Measurements from ENCODE around the gene MARK3. TPM values are rescaled to one million over a fixed set of nuclear protein-coding genes. Genes with fewer than 3 reads are reported as not detected.

The MARK3 gene
- 105 TPM for total RNA-seq
- long read RNA-seq, transcript MARK3-202 (16 exons, 3,283 nt): major isoform, 46 of 229 reads
- long read RNA-seq, transcript MARK3-201 (16 exons, 2,911 nt): minor isoform, 14 of 229 reads
- long read RNA-seq, transcript MARK3-205 (18 exons, 3,371 nt): minor isoform, 33 of 229 reads
- long read RNA-seq, transcript MARK3-207 (17 exons, 2,298 nt): minor isoform, 5 of 229 reads
- long read RNA-seq, partial matches to known transcripts: 31 of 229 reads
- long read RNA-seq, other reads (novel, unspliced or antisense): 96 of 229 reads

- Histone ChIP-seq H3K27ac (peak within 1 kb of the TSS; percentile 98), H3K9me3 (no peaks in the 10 kb centered on the region), H3K36me3 (no peaks in the 10 kb centered on the region), H3K27me3 (no peaks in the 10 kb centered on the region), H3K4me1 (peaks cover 30% of the 10 kb centered on the region), H3K4me3 (peak within 1 kb of the TSS; percentile 91)
- ATAC-seq: peak; percentile 96
- peak; percentile 99 for DNase-seq
- no peak for TF ChIP-seq CTCF (IDR thresholded peaks at IDR 0.05)
- intact Hi-C loops (cut with DNase I): no loop called here
Observed at GRCh38 chr14:103385152-103385928, at the start of gene MARK3. MARK3 (plus strand) TSS chr14:103385415; CDS start chr14:103386030, 615 bp downstream.

- no peak for TF ChIP-seq CTCF (IDR thresholded peaks at IDR 0.05)
- Histone ChIP-seq H3K36me3 (peaks cover 61% of the 10 kb centered on the region), H3K9me3 (no peaks in the 10 kb centered on the region), H3K27ac (no peak overlapping the region), H3K4me1 (peaks cover 27% of the 10 kb centered on the region), H3K27me3 (no peaks in the 10 kb centered on the region), H3K4me3 (peak overlapping the region; percentile 96)
- DNase-seq: no peak
- intact Hi-C loops (cut with DNase I): no loop called here
- ATAC-seq: no peak
Observed at GRCh38 chr14:103336191-103336590, 49.0 kb upstream of the MARK3 start.

- Histone ChIP-seq H3K27ac (no peak overlapping the region), H3K27me3 (no peaks in the 10 kb centered on the region), H3K36me3 (peaks cover 77% of the 10 kb centered on the region), H3K9me3 (no peaks in the 10 kb centered on the region), H3K4me1 (peaks cover 20% of the 10 kb centered on the region), H3K4me3 (no peak overlapping the region)
- no peak for TF ChIP-seq CTCF (IDR thresholded peaks at IDR 0.05)
- ATAC-seq (no peak), DNase-seq (no peak)
- intact Hi-C loops (cut with DNase I): no loop called here
Observed at GRCh38 chr14:103337794-103338193, 47.4 kb upstream of the MARK3 start.

GRCh38 chr14:103339561-103339960 is 45.7 kb upstream of the MARK3 start:
- no peak for TF ChIP-seq CTCF (IDR thresholded peaks at IDR 0.05)
- peaks cover 16% of the 10 kb centered on the region for H3K4me1 ChIP-seq
- peaks cover 94% of the 10 kb centered on the region for H3K36me3 ChIP-seq
- ATAC-seq (no peak), DNase-seq (no peak)
- intact Hi-C loops (cut with DNase I): no loop called here
- H3K4me3 ChIP-seq: no peak overlapping the region
- no peaks in the 10 kb centered on the region for H3K27me3 ChIP-seq
- no peaks in the 10 kb centered on the region for H3K9me3 ChIP-seq
- no peak overlapping the region for H3K27ac ChIP-seq

- DNase-seq (no peak), ATAC-seq (no peak)
- no peak for TF ChIP-seq CTCF (IDR thresholded peaks at IDR 0.05)
- H3K36me3 ChIP-seq: peaks cover 98% of the 10 kb centered on the region
- H3K4me3 ChIP-seq: no peak overlapping the region
- intact Hi-C loops (cut with DNase I): no loop called here
- H3K9me3 ChIP-seq: no peaks in the 10 kb centered on the region
- H3K27me3 ChIP-seq: no peaks in the 10 kb centered on the region
- peaks cover 11% of the 10 kb centered on the region for H3K4me1 ChIP-seq
- H3K27ac ChIP-seq: no peak overlapping the region
Observed at GRCh38 chr14:103340480-103341212, 44.6 kb upstream of the MARK3 start.

All from upper lobe of right lung (tissue), 1 donor.